ENCODE measurements around the gene GRIA2.
"Not testable (repeated sequence)": the region's sequence is repeated elsewhere in the genome, so short reads cannot be mapped to it uniquely, and the experiment has no call there.

GRIA2 gene

GRCh38 chr4:157244348-157244747 lies 23.8 kb downstream of the GRIA2 start:
- Histone ChIP-seq H3K79me2 (no peaks in the 10 kb centered on the region), H3K27ac (no peak overlapping the region), H3K36me3 (ENCODE audit: control insufficient read depth, insufficient read depth, low read length) (no peaks in the 10 kb centered on the region), H3K9me3 (ENCODE audit: control insufficient read depth, low read length) (no peaks in the 10 kb centered on the region), H3K9ac (no peak overlapping the region), H3K4me2 (ENCODE audit: low read length) (no peak overlapping the region), H3K27me3 (ENCODE audit: control insufficient read depth, insufficient read depth, low read length) (no peaks in the 10 kb centered on the region), H2AFZ (no peak overlapping the region), H3K4me3 (ENCODE audit: low read depth, low read length) (no peak overlapping the region), H3K4me1 (no peaks in the 10 kb centered on the region)
- no peak for TF ChIP-seq CTCF (IDR thresholded peaks at IDR 0.05)

- Histone ChIP-seq H3K4me1 (no peaks in the 10 kb centered on the region), H3K27me3 (ENCODE audit: control insufficient read depth, insufficient read depth, low read length) (no peaks in the 10 kb centered on the region), H3K9me3 (ENCODE audit: control insufficient read depth, low read length) (no peaks in the 10 kb centered on the region), H2AFZ (no peak overlapping the region), H3K4me2 (ENCODE audit: low read length) (no peak overlapping the region), H3K9ac (no peak overlapping the region), H3K4me3 (ENCODE audit: low read depth, low read length) (no peak overlapping the region), H3K27ac (no peak overlapping the region), H3K36me3 (ENCODE audit: control insufficient read depth, insufficient read depth, low read length) (no peaks in the 10 kb centered on the region), H3K79me2 (no peaks in the 10 kb centered on the region)
- no peak for TF ChIP-seq CTCF (IDR thresholded peaks at IDR 0.05)
These were observed 24.8 kb downstream of the GRIA2 start for GRCh38 chr4:157245351-157245750.

GRCh38 chr4:157246964-157247363 lies 26.4 kb downstream of the GRIA2 start:
- no peak for TF ChIP-seq CTCF (IDR thresholded peaks at IDR 0.05)
- no peaks in the 10 kb centered on the region for H3K79me2 ChIP-seq
- no peak overlapping the region for H3K27ac ChIP-seq

GRCh38 chr4:157258165-157258564 lies 37.6 kb downstream of the GRIA2 start:
- H3K4me3 ChIP-seq (ENCODE audit: low read depth, low read length); H3K27ac ChIP-seq; H3K27me3 ChIP-seq (ENCODE audit: control insufficient read depth, insufficient read depth, low read length); H3K4me1 ChIP-seq; H3K4me2 ChIP-seq (ENCODE audit: low read length); H3K9ac ChIP-seq; H3K79me2 ChIP-seq; H2AFZ ChIP-seq; H3K9me3 ChIP-seq (ENCODE audit: control insufficient read depth, low read length); H3K36me3 ChIP-seq (ENCODE audit: control insufficient read depth, insufficient read depth, low read length): not testable (repeated sequence)

More at GRCh38 chr4:157246964-157247363, 26.4 kb downstream of the GRIA2 start:
- H3K27me3 ChIP-seq (ENCODE audit: control insufficient read depth, insufficient read depth, low read length) = no peaks in the 10 kb centered on the region
- H3K9ac ChIP-seq = no peak overlapping the region
- no peak overlapping the region for H3K4me2 ChIP-seq (ENCODE audit: low read length)
- no peaks in the 10 kb centered on the region for H3K36me3 ChIP-seq (ENCODE audit: control insufficient read depth, insufficient read depth, low read length)
- no peak overlapping the region for H2AFZ ChIP-seq
- H3K4me1 ChIP-seq = no peaks in the 10 kb centered on the region
- H3K4me3 ChIP-seq (ENCODE audit: low read depth, low read length) = no peak overlapping the region
- H3K9me3 ChIP-seq (ENCODE audit: control insufficient read depth, low read length) = no peaks in the 10 kb centered on the region

- Histone ChIP-seq H3K27me3 (ENCODE audit: control insufficient read depth, insufficient read depth, low read length) (no peaks in the 10 kb centered on the region), H3K9me3 (ENCODE audit: control insufficient read depth, low read length) (no peaks in the 10 kb centered on the region)
These were observed 44.8 kb downstream of the GRIA2 start for GRCh38 chr4:157265281-157265680.

More at GRCh38 chr4:157265281-157265680, 44.8 kb downstream of the GRIA2 start:
- Histone ChIP-seq H3K4me2 (ENCODE audit: low read length) (no peak overlapping the region), H3K36me3 (ENCODE audit: control insufficient read depth, insufficient read depth, low read length) (no peaks in the 10 kb centered on the region), H3K4me3 (ENCODE audit: low read depth, low read length) (no peak overlapping the region), H3K27ac (no peak overlapping the region), H3K4me1 (no peaks in the 10 kb centered on the region), H3K79me2 (no peaks in the 10 kb centered on the region), H2AFZ (no peak overlapping the region), H3K9ac (no peak overlapping the region)
- TF ChIP-seq CTCF (IDR thresholded peaks at IDR 0.05) = no peak

Data from parathyroid adenoma (tissue), 2 donors.